ENCODE data around the gene CCND3. TPM values are rescaled to one million over a fixed set of nuclear protein-coding genes. Genes with fewer than 3 reads are reported as not detected.
A peak's percentile ranks its signal among the peaks of the same experiment; 100 is the strongest.

Gene CCND3
- total and polyA plus RNA-seq, 2 of the 8 experiments (the other 6 are each of a cell fraction or from before 2014, with no cell fraction given), result 30.6 to 32.9 TPM

- TF ChIP-seq CTBP2 (IDR thresholded peaks at IDR 0.05; ENCODE audit: borderline replicate concordance, insufficient read depth, insufficient read length, low read length), result no peak
- no peak for TF ChIP-seq KDM4A (IDR thresholded peaks at IDR 0.05; ENCODE audit: low read depth, low read length, severe bottlenecking)
- TF ChIP-seq CBX8 (IDR thresholded peaks at IDR 0.05; ENCODE audit: borderline replicate concordance, low read depth, low read length), result no peak
- TF ChIP-seq GTF2F1 (IDR thresholded peaks at IDR 0.05; ENCODE audit: borderline replicate concordance, low read depth, low read length), result no peak
- TF ChIP-seq USF2 (IDR thresholded peaks at IDR 0.05; ENCODE audit: low read length), result peak; percentile 49; the same call in 1 of the 2 replicates
- TF ChIP-seq CEBPB (IDR thresholded peaks at IDR 0.05; ENCODE audit: low read depth, low read length), result no peak
- TF ChIP-seq HDAC2 (IDR thresholded peaks at IDR 0.05; ENCODE audit: borderline replicate concordance in 1 of 2, low read depth in 2 of 2, low read length in 2 of 2), result peak in 1 of 2 experiments; percentile 74; a peak in 2 of 4 replicates
- TF ChIP-seq SRF (IDR thresholded peaks at IDR 0.05; ENCODE audit: low read depth, low read length), result no peak
- TF ChIP-seq RNF2 (IDR thresholded peaks at IDR 0.05; ENCODE audit: borderline replicate concordance, low read depth, low read length, missing control alignments, poor library complexity, severe bottlenecking), result no peak
- no peak for TF ChIP-seq RFX5 (IDR thresholded peaks at IDR 0.05; ENCODE audit: borderline replicate concordance, low read depth, low read length)
- TF ChIP-seq HDAC6 (IDR thresholded peaks at IDR 0.05; ENCODE audit: low read depth, low read length), result no peak
- TF ChIP-seq ATF3 (IDR thresholded peaks at IDR 0.05; ENCODE audit: insufficient read depth, low read depth, low read length), result 0 out of 2 replicates have a peak, but pooled peaks have one; percentile 22
- TF ChIP-seq TCF12 (IDR thresholded peaks at IDR 0.05; ENCODE audit: low read depth, low read length), result no peak
- no peak for TF ChIP-seq TEAD4 (IDR thresholded peaks at IDR 0.05; ENCODE audit: low read depth, low read length)
- no peak; the same call in 1 of the 2 replicates for TF ChIP-seq KDM5A (IDR thresholded peaks at IDR 0.05; ENCODE audit: low read length)
- no peak for TF ChIP-seq BCL11A (IDR thresholded peaks at IDR 0.05; ENCODE audit: low read depth in 2 of 2, low read length in 2 of 2)
- TF ChIP-seq CREB1 (IDR thresholded peaks at IDR 0.05), result peak; percentile 95
- TF ChIP-seq PHF8 (conservative IDR thresholded peaks at IDR 0.05; ENCODE audit: low read depth, low read length), result peak; percentile 57
- TF ChIP-seq CHD2 (IDR thresholded peaks at IDR 0.05; ENCODE audit: low read length), result no peak
- no peak for TF ChIP-seq SP2 (IDR thresholded peaks at IDR 0.05; ENCODE audit: low read length)
- TF ChIP-seq SIN3A (conservative IDR thresholded peaks at IDR 0.05 in 1 of 2, IDR thresholded peaks at IDR 0.05 in 1 of 2; ENCODE audit: low read depth in 1 of 2, low read length in 2 of 2), result peak; percentile 30 to 86; a peak in 2 of 4 replicates
Observed at GRCh38 chr6:41895300-41896233, 46.0 kb downstream of the CCND3 start, which contains the start of gene USP49 (continued).

Data from H1 (cell line).